Measurements from ENCODE around the gene FNDC3A. TPM values are rescaled to one million over a fixed set of nuclear protein-coding genes. Genes with fewer than 3 reads are reported as not detected.

Gene FNDC3A
- total and polyA plus RNA-seq, 12 donors = 11.3 to 30.3 (median 23.1) TPM

DNA sequence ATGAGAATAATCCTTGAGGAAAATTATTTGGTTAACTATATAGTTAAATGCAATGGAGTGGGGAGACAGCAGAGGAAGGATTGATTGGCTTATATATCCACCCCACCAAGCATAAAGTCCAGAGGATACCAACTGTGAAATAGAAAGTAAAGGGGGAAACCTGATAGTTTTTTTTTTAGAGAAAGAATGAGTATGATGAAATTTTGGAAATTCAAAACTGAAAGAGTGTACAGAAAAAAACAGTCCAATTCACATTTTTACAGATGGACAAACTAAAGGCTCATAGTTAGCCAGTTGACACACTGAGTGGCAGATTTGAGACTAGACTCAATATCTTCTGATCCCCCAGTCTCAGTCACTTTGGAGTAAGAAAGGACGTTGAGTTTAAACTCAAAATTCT lies 51.1 kb downstream of the FNDC3A start:
- TF ChIP-seq, protein P1, sequence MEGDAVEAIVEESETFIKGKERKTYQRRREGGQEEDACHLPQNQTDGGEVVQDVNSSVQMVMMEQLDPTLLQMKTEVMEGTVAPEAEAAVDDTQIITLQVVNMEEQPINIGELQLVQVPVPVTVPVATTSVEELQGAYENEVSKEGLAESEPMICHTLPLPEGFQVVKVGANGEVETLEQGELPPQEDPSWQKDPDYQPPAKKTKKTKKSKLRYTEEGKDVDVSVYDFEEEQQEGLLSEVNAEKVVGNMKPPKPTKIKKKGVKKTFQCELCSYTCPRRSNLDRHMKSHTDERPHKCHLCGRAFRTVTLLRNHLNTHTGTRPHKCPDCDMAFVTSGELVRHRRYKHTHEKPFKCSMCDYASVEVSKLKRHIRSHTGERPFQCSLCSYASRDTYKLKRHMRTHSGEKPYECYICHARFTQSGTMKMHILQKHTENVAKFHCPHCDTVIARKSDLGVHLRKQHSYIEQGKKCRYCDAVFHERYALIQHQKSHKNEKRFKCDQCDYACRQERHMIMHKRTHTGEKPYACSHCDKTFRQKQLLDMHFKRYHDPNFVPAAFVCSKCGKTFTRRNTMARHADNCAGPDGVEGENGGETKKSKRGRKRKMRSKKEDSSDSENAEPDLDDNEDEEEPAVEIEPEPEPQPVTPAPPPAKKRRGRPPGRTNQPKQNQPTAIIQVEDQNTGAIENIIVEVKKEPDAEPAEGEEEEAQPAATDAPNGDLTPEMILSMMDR (IDR thresholded peaks at IDR 0.05) = no peak
- intact Hi-C loops (cut with DNase I) = no loop called here

DNA sequence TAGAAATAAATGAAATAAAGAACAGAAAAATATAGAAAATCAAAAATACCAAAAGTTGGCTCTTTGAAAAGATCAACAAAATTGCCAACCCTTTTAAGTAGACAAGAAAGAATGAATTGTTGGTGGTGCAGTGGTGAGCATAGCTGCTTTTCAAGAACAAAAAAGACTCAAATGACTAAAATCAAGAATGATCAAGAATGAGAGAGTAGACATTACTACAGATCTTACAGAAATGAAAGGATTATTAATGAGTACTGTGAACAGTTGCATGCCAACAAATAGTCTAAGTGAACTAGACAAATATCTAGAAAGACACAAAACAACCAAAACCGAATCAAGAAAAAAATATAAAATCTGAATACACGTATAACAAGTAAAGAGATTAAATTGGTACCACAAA lies 53.9 kb downstream of the FNDC3A start:
- H3K27ac ChIP-seq = no peak overlapping the region
- WGBS, 2 donors = 95 to 100% methylated on average over 2 of the region's 2 CpGs
- no peak for ATAC-seq
- peaks cover 0 to 9% (median 0%) of the 10 kb centered on the region in 11 donors for H3K9me3 ChIP-seq
- DNase-seq = no peak
- no peak overlapping the region for H3K4me3 ChIP-seq
- intact Hi-C loops (cut with DNase I) = no loop called here
- no peaks in the 10 kb centered on the region for H3K4me1 ChIP-seq
- H3K36me3 ChIP-seq = peaks cover 0 to 6% (median 0%) of the 10 kb centered on the region in 9 donors
- TF ChIP-seq, protein P1 (IDR thresholded peaks at IDR 0.05) = no peak
- no peaks in the 10 kb centered on the region for H3K27me3 ChIP-seq

More for the DNA sequence above, 51.1 kb downstream of the FNDC3A start:
- ATAC-seq = no peak
- WGBS, 2 donors = 0 to 2% methylated on average over 1 of the region's 1 CpG
- Histone ChIP-seq H3K36me3 (peaks cover 0 to 16% (median 0%) of the 10 kb centered on the region in 9 donors), H3K4me1 (no peaks in the 10 kb centered on the region), H3K4me3 (no peak overlapping the region), H3K9me3 (peaks cover 0 to 26% (median 9%) of the 10 kb centered on the region in 11 donors), H3K27me3 (no peaks in the 10 kb centered on the region), H3K27ac (no peak overlapping the region)
- DNase-seq = no peak

GRCh38 chr13:49030213-49030612 lies 54.5 kb downstream of the FNDC3A start:
- Histone ChIP-seq H3K27me3 (no peaks in the 10 kb centered on the region), H3K9me3 (peaks cover 0 to 8% (median 0%) of the 10 kb centered on the region in 11 donors), H3K4me1 (no peaks in the 10 kb centered on the region), H3K27ac (no peak overlapping the region), H3K4me3 (no peak overlapping the region), H3K36me3 (no peaks in the 10 kb centered on the region)
- intact Hi-C loops (cut with DNase I) = no loop called here
- TF ChIP-seq, protein P1 (IDR thresholded peaks at IDR 0.05) = no peak
- 84 to 87% methylated on average over 2 of the region's 2 CpGs for WGBS, 2 donors
- DNase-seq (no peak), ATAC-seq (no peak)

DNA sequence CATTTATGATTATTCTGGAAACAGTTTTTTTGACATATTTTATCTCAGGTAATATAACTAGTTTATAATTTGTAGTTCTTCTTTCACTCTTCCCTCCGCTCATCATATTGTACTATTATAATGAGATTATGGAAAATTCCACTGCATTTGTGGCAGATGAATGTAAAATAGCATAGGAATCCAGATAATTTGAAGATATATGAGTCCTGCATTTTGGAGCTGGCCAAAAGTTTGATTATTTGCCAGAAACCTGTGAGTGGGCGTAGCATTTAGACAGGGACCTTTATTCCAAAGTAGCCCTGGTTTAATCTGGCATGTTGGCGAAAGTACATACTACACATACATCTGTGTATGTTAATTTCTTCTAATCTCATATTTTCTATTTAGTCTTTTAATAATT lies 65.2 kb downstream of the FNDC3A start:
- DNase-seq = no peak
- TF ChIP-seq, protein P1 (IDR thresholded peaks at IDR 0.05) = no peak
- no peaks in the 10 kb centered on the region for H3K9me3 ChIP-seq
- H3K4me1 ChIP-seq = no peaks in the 10 kb centered on the region
- no peak for ATAC-seq
- no peak overlapping the region for H3K4me3 ChIP-seq
- intact Hi-C loops (cut with DNase I) = no loop called here
- WGBS, 2 donors = 97 to 99% methylated on average over 3 of the region's 3 CpGs
- no peak overlapping the region for H3K27ac ChIP-seq
- H3K36me3 ChIP-seq = peaks cover 0 to 9% (median 0%) of the 10 kb centered on the region in 9 donors
- no peaks in the 10 kb centered on the region for H3K27me3 ChIP-seq
